GM21526 (cell line): Measurements from ENCODE around the gene GFER.
"Not testable (repeated sequence)": the region's sequence is repeated elsewhere in the genome, so short reads cannot be mapped to it uniquely, and the experiment has no call there.

Source experiments
- ATAC-seq: cut with Tn5 transposase; IDR thresholded peaks from one replicate; pipeline ENCODE4 v1.9.1; 2021; ENCODE audit warnings: moderate library complexity; ENCODE audit not compliant: unreplicated experiment, low FRiP score

Gene GFER

DNA sequence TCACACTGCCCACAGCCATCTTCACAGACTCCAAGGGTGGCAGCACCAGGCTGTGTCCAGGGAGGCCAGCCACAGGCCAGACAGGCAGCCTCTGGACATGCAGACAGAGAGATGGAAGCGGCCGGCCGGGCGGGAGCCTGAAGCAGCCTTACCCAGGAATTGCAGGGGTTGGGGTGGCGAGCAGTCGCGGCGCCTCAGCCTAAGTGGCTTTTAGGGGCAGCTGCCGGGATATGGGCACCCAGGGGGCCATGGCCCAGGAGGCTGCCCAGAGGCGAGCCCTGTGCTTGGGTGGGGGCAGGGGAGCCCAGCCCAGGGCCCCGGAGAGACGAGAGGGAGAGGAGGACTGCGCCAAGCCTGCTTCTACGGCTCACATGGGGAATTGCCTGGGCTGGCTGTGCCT lies 41.3 kb downstream of the GFER start:
- no peak for ATAC-seq

DNA sequence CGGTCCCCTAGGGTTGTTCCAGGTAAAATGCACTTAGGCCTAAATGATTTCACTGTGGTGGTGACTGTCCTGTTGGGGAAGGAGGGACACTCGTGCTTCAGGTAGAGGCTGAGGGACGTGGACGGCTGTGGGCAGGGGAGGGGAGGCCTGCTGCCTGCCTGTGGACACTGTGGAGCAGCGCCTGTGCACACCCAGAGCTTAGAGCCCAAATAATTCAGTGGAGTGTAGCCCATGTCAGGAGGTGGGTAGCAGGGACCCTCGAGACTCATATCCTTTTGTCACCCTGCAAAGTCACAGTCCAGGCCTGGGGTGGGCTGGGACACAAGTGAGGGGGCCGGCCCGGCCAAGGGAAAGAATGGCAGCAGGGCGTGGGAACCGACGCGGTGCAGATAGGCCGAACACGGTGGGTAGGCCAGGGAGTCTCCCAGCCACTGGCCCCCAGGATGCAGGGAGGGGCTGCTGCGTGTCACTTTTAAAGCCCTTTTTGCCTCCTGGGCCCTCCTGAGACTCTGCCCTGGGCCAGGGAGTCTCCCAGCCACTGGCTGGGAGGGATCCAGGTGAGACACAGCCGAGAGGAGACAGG lies 42.0 kb downstream of the GFER start:
- no peak for ATAC-seq

DNA sequence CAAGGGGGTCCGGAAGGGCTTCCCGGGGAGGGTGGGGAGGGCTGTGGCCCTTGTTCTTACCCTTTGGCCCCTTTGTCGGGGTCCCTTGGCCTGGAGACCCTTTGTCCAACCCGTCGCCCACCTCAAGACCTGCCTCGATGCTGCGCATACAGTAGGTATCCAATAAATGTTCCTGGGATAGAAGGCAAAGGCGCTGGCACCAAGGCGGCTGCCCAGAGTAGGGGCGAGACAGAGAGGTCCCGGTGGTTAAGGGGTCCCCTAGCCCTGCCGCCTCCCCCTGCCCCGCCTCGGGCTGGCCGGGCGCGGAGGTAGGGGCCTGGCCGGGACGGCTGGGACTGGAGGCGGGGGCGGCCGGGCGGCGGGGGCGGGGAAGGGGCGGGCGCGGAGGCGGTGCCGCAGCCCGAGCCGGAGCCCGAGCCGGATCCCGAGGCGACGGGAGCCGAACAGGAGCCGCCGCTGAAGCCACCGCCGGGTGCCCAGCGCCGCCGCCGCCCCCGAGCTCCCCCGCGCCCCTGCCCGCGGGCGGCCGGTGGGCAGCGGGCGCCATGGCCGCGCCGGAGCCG lies 42.5 kb downstream of the GFER start, which contains the start of gene NHERF2:
TSS of gene NHERF2 (plus strand) at position 442 of the 563 bp plus-strand sequence. CDS start at position 546, 104 bp downstream.
- no peak for ATAC-seq

DNA sequence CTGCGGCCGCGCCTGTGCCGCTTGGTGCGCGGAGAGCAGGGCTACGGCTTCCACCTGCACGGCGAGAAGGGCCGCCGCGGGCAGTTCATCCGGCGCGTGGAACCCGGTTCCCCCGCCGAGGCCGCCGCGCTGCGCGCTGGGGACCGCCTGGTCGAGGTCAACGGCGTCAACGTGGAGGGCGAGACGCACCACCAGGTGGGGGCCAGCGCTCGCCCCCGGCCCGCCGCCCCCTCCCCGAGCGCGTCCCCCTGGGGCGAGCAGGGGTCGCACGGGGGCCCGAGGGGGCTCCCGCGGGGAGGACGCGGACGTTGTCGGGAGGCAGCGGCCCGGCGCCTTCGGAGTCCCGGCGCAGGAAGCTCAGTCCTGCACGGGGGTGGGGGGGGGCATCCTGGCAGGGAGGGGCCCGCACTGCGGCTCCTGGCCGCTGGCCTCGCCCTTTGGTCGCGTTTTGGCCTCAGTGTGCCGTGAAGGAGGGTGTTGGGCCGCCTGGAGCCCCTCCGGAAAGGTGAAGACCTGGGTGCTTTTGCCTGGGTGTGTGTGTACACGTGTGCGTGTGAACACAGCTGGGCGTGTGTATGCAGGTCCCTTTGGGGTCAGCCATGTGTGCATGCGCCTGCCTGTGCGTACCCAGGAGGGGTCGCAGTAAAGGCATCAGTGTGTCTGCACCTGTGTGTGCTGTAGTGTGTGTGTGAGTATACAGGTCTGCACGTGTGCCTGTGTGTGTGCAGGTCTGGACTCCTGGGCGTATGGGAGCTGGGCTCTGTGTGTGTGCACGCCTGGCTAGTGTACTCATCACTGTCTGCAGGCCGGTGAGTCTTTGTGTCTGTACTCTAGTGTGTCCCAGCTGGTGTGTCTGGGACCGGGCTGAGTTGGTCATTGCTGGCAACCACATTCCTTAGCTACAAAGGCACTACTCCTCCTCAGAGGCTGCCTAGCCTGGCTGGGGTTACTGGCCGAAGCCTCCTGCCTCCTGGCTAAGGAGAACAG lies 43.3 kb downstream of the GFER start:
- ATAC-seq = no peak

DNA sequence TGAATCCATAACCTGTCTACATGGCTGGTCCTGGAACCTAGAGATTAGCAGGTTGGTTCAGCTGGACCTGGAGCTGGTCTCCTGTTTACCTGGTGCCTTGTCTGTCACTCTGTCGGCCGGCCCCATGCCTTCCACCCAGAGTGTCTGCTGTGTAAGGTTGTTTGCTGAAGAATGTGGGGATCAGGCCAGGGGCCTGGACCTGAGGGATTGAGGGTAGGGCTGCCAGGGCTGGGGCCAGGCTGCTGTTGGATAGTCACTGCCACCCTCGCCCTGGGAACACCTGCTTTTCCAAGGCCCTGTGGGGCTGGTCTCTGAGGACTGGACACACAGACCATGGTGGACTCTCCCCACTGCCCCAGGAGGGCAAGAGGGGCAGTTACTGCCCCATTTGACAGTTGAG lies 44.2 kb downstream of the GFER start:
- ATAC-seq = no peak

DNA sequence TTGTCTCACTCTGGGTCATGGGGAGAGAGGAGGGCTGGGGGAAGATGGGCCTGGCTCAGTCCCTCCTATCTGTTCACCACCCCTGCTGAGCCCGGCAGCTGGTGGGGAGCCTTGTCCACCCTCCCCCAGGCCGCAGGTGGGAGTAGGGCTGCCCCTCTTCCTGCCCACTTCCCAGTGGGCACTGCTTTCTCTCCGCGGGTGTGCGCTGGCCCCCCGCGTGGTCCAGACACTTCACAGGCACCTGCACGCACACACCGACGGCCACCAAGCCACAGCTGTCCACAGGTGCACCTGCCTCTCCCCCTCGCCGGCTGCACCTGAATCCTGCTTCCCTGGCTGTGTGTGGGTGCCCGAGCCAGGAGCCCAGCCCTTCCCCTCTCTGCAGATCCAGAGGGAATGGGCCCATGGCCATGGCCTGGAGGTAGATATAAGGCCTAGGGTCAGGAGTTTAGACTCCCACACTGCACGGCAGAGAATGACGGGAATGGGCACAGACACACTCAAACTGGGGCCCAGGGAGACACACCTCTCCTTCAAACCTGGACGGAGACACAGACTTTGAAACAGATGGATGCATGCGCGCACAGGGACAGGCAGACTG lies 44.7 kb downstream of the GFER start:
- ATAC-seq = no peak

DNA sequence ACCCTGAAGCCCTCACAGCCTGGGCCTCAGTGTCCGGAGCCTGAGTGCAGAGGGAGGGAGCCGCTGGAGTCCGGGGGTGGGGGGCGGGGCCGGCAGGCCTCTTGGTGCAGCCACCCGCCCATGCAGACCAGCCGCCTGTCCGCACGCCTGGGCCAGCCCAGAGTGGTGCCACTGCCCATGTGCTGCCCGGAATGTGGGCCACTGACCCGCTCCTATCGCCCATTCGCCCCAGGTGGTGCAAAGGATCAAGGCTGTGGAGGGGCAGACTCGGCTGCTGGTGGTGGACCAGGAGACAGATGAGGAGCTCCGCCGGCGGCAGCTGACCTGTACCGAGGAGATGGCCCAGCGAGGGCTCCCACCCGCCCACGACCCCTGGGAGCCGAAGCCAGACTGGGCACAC lies 45.4 kb downstream of the GFER start:
- ATAC-seq = no peak

DNA sequence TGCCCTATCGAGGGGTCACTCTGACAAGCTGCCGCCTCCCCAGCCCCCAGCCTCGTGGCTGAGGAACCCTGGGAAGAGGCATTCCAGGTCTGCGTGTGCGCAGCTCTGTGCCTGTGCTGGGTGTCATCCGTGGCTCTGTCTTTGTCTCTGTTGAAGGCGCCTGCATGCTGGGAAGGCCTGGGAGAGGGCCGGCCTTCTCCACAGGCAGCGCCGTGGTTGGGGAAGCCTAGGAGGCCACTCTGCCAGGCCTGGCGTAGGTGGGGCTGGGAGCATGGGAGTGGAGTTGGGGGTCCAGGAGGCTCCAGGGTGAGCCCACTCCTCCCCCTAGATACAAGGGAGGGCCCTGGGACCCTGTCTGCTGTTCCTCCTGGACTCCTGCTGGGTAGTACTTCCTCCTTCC lies 46.0 kb downstream of the GFER start:
- no peak for ATAC-seq

DNA sequence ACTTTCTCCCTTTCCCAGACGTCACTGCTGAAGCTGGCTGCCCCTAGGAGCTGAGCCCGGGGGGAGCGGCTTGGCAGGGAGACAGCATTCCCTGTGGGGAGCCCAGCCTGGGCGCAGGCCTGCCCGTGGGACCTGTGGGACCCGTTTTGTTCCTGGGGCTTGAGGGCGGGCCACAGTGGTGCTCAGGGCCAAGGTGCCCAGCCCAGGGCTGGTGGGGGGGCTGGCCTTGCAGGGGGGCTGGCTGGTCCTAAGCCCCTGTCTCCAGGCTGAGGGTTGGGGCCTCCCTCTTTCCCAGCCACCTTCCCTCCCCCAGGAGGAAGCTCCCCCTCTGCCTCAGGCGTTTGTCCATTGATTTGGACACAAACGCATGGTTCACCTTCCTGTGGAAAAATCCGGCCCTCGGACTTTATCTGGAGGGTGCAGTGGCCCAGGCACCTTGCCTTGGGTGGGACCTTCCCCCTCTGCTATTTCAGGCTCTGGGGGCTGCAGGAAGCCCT lies 47.1 kb downstream of the GFER start:
- ATAC-seq = no peak

DNA sequence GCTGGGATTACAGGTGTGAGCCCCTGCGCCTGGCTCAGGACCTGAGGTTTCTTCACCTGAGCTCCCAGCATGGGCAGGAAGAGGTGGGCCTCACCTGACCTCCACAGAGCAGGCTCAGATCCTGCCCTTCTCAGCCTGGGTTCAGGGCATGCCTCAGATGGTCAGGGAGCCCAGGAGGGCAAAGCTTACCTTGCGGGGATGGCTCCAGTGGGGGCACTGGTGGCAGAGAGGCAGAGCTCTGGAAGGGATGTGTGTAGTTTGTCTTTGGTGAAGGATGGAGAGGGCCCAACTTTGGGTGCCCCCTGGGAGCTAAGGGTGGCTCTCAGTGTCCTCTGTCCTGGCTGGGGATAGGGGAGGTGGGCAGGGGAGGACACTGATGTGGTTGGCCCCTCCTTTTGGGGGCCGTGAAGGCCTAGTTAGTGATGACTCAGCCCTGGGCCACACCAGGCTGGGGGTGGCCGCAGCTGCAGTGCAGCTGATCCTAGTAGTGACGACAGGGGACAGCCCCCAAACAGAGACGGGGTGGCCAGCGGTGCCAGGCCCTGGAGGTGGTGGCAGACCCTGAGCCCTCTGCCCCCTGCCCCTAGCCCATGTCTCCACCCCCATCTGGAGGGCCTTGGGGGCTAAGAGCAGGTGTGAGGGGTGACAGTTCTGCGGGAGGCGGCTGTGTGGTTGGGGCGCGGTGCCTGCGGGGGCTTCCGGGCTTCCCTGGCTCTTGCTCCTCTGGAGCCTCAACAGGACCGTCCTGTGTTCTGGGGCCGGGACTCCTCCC lies 48.5 kb downstream of the GFER start:
- ATAC-seq = no peak

DNA sequence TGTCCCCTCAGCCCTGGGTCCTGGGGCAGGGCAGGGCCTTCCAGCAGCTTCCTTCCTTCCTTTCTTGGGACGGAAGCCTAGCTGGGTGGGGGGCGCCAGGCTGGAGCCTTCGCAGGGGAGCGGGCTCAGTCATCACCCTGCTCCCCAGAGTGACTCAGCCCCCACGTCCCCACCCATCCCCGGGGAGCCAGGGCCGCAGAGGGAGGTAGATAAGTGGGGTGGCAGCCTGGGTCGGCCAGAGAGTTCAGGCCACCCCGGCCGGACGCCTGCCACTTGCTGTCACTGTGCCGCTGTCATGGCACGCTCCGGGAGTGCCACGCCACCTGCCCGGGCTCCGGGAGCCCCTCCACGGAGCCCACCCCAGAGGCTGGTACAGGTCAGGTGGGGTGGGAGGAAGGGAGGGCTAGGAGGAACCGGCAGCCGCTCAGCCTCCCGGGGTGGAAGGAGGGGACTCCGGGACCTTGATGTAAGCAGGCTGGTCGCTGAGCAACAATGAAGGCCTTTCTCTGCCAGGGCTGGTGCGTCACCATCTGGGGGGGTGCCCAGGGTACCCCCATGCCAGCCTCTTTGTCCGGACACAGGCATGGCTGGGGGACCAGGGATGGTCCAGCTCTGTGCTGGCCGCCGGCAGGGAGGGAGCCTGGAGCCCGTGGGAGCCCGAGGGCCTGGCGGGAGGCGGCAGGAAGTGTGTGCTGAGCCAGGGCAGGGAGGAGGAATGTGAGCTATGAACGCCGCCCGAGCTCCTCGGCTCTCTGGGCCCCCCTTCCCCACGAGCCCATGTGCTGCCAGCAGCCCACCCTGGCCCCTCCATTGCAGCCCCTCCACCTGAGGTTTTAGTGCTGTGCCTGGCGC lies 49.3 kb downstream of the GFER start:
- no peak for ATAC-seq

DNA sequence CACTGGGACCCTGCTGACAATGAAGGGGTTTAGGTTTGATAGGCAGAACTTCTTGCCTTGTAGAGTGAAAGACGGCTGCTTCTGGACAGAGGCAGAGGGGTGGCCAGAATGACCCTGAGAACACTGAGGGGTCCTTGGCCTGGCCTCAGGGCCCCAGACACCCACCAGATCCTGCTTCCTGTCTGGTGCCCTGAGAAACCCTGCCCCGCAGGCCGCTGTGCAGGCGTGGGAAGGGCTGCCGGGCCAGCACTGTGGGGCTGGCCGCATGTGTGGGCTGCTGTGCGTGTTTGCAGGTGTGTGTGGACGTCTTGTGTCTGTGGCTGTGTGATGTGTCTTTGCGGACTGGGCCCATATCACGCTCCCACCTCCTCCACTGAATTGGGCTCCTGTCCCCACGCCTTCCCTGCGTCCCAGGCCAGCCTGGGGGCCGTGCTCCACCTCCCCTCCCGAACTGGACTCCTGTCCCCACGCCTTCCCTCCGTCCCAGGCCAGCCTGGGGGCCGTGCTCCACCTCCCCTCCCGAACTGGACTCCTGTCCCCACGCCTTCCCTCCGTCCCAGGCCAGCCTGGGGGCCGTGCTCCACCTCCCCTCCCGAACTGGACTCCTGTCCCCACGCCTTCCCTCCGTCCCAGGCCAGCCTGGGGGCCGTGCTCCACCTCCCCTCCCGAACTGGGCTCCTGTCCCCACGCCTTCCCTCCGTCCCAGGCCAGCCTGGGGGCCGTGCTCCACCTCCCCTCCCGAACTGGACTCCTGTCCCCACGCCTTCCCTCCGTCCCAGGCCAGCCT lies 50.1 kb downstream of the GFER start:
- ATAC-seq = not testable (repeated sequence)

DNA sequence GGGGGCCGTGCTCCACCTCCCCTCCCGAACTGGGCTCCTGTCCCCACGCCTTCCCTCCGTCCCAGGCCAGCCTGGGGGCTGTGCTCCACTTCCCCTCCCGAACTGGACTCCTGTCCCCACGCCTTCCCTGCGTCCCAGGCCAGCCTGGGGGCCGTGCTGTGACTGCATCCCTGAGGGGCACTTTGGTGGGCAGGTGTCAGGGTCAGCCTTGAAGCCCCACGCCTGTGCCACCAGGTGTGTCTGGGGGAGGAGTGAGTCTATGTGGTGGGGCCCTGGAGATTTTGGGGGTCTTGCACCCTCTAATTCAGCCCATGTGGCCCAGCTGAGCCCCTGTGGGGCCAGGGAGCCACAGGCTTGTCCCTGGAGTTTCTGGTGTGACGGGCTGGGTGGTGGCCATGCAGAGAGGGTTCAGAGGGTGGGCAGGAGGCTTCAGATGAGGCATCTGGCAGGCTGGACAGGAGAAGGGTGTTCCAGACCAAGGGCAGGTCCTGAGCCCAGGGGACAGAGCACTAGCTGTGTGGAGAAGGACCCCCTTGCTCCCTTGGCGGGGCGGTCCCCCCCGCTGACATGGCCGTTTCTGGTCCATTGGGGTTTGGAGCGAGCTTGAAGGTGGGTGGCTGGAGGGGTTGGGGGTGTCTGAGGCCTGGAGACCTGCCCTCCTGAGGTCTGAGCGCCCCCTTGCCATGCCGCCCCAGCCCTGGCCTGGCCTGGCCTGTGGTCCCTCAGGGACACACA lies 50.9 kb downstream of the GFER start:
- no peak for ATAC-seq

DNA sequence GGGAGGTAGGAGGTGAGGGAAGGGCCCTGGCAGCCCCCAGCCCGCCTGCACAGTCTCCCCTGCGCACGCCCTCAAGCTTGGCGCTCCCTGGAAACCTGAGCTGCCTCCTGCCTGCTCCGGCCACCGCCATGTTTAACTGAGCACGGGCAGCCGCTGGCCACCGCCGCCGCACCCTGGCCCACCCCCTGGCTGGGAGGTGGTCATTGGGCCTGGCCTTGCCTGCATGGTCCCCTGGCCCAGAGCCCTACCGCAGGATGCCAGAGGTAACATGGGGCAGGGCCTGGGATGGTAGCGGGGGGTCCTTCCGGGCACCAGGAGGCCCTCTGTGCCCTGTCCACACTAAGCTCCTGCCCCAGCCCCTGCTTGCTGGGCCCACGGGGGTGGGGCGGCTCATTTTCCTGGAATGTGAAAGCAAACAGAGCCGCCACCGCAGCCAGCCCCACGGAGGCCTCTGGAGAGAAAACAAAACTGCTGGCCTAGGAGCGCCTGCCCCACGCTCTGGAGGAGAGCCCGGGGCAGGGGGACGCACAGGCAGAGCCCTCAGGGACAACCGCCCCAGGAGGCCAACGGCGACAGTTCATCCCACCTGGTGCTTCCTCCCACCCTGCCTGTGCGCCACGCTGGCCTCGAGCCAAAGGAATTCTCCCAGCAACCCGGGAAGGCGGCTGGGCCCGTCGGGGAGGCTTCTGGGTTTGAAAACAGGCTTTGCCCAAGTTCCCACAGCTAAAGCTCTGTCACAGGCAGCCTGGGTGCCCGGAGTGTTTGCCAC lies 51.6 kb downstream of the GFER start:
- no peak for ATAC-seq

DNA sequence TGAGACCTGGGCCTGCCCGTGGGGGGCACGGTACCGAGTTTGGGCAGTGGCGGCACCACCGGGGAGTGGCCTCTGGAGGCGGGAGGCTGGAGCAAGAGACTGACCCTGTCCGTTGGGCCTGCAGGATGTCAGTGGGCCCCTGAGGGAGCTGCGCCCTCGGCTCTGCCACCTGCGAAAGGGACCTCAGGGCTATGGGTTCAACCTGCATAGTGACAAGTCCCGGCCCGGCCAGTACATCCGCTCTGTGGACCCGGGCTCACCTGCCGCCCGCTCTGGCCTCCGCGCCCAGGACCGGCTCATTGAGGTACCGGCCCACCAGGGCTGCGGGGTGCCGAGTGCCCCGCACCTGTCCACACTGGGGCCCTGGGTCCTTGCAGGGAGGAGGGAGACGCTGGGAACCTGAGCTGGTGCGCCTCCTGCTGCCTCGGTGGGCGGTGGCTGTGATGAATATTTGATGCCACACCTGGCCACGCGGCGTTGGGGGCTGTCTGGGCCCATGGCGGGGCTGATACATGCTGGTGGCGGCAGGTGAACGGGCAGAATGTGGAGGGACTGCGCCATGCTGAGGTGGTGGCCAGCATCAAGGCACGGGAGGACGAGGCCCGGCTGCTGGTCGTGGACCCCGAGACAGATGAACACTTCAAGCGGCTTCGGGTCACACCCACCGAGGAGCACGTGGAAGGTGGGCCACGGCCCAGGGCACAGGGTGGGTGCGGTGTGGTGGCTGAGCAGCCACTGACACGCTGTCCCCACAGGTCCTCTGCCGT lies 52.4 kb downstream of the GFER start:
- no peak for ATAC-seq

DNA sequence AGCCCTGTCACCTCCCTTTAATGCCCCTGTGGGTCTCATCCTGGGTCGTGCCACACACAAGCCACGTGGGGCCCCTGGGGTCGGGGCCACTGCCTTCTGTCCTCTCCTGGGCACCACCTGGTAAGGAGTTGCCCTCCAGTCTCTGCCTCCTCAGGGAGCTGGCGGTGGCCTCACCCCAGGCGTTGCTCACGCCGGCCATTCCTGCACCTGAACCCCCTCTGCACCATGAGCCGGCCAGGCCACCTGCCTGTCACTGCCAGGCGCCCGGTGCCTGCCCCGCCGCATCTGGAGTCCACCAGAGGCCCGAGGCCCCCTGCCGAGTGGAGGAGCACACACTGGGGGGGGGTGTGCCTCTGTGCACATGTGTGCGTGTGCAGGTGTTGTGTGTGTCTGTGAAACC lies 53.1 kb downstream of the GFER start:
- ATAC-seq = no peak
